ENCODE data around the gene CASKIN1.
"Not testable (repeated sequence)": the region's sequence is repeated elsewhere in the genome, so short reads cannot be mapped to it uniquely, and the experiment has no call there.

CASKIN1 gene

DNA sequence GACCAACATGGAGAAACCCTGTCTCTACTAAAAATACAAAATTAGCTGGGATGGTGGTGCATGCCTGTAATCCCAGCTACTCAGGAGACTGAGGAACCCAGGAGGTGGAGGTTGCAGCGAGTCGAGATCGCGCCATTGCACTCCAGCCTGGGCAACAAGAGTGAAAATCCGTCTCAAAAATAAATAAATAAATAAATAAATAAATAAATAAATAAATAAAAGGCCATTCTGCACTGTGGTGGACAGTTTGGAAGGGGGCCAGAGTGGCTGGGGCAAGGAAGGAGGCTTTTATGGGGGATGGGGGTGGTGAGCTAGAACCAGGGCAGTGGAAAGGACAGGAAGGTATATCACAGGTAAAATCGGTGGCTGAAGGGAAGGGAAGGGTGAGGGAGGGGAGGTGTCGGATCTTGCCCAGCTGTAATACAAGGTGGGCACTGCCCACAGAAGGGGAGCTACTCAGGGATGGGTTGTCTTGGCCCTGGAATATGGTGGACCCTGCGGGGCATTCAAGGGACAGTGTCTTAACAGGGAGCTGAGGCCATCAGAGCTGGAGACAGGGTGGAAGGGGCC lies 6.8 kb upstream of the CASKIN1 start:
- H4K91ac ChIP-seq (ENCODE audit: low read depth, low read length, poor library complexity); H3K4me3 ChIP-seq (ENCODE audit: low read length in 2 of 2); H3K9me3 ChIP-seq (replicated peaks in 1 of 2; ENCODE audit: control insufficient read depth in 2 of 2, insufficient read depth in 1 of 2, low read depth in 1 of 2, low read length in 2 of 2); H3K4ac ChIP-seq (ENCODE audit: low read length); H3K14ac ChIP-seq (ENCODE audit: low read length); H3K9ac ChIP-seq (ENCODE audit: low read depth, low read length, poor library complexity); H3K18ac ChIP-seq (ENCODE audit: low read length); H3K4me2 ChIP-seq (ENCODE audit: insufficient read depth, low read length, poor library complexity, severe bottlenecking); H2BK120ac ChIP-seq (ENCODE audit: low read depth, low read length); H4K8ac ChIP-seq (ENCODE audit: low read depth, low read length); H3K4me1 ChIP-seq (ENCODE audit: control insufficient read depth in 2 of 2, insufficient read depth in 1 of 2, low read depth in 1 of 2, low read length in 2 of 2); H2AK5ac ChIP-seq (ENCODE audit: low read depth, low read length); H2AFZ ChIP-seq (ENCODE audit: low read length); H3K23ac ChIP-seq (ENCODE audit: low read depth, low read length, poor library complexity); H2BK12ac ChIP-seq (ENCODE audit: low read length); DNase-seq (ENCODE audit: low spot score); H3K27ac ChIP-seq (replicated peaks; ENCODE audit: low read length); H2BK5ac ChIP-seq (ENCODE audit: low read length): not testable (repeated sequence)
- WGBS, 2 donors (ENCODE audit: extremely low coverage in 2 of 2, insufficient read length in 2 of 2, insufficient replicate concordance in 1 of 2), result no CpG with 5 or more reads among the region's 8 CpGs
- peak overlapping the region; percentile 5 for H2BK15ac ChIP-seq (ENCODE audit: low read length)
- H3K79me1 ChIP-seq (ENCODE audit: low read depth, low read length), result peaks cover 16% of the 10 kb centered on the region
- peaks cover 19 to 21% of the 10 kb centered on the region in 2 donors for H3K36me3 ChIP-seq (replicated peaks in 1 of 2; ENCODE audit: control insufficient read depth in 2 of 2, insufficient read depth in 2 of 2, low read length in 2 of 2)
- H3K27me3 ChIP-seq (ENCODE audit: control insufficient read depth in 3 of 3, insufficient read depth in 3 of 3, low read depth in 1 of 3, low read length in 3 of 3), result peaks cover 0 to 16% (median 8%) of the 10 kb centered on the region in 3 experiments

DNA sequence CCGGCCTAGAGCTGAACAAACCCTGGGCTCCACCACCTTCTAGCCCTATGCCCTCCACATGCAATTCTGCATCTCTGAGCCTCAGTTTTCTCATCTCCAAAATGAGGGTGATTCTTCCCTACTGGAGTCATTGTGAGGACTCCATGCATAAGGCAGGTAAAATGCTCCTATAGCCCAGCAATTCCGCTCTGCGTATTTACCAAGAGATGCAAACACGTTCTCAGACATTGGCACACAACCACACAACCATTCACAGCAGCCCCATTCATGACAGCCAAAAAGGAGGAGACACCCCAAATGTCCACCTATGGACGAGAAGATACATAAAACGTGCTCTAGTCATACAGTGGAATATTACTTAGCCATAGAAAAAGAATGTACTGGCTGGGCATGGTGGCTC lies 3.9 kb upstream of the CASKIN1 start:
- no peak overlapping the region for H3K4me3 ChIP-seq (ENCODE audit: low read length in 2 of 2)
- H2BK15ac ChIP-seq (ENCODE audit: low read length), result no peak overlapping the region
- H2BK5ac ChIP-seq (ENCODE audit: low read length), result no peak overlapping the region
- H3K27ac ChIP-seq (replicated peaks; ENCODE audit: low read length), result no peak overlapping the region
- H2AK5ac ChIP-seq (ENCODE audit: low read depth, low read length), result peak overlapping the region; percentile 37
- H3K36me3 ChIP-seq (replicated peaks in 1 of 2; ENCODE audit: control insufficient read depth in 2 of 2, insufficient read depth in 2 of 2, low read length in 2 of 2), result no peaks in the 10 kb centered on the region
- H3K4ac ChIP-seq (ENCODE audit: low read length), result no peak overlapping the region
- H2AFZ ChIP-seq (ENCODE audit: low read length), result no peak overlapping the region
- H3K23ac ChIP-seq (ENCODE audit: low read depth, low read length, poor library complexity), result no peak overlapping the region
- no peak overlapping the region for H3K9ac ChIP-seq (ENCODE audit: low read depth, low read length, poor library complexity)
- DNase-seq (ENCODE audit: low spot score), result no peak
- no peak overlapping the region for H3K18ac ChIP-seq (ENCODE audit: low read length)
- H2BK120ac ChIP-seq (ENCODE audit: low read depth, low read length), result no peak overlapping the region
- peaks cover 6 to 9% of the 10 kb centered on the region in 2 donors for H3K4me1 ChIP-seq (ENCODE audit: control insufficient read depth in 2 of 2, insufficient read depth in 1 of 2, low read depth in 1 of 2, low read length in 2 of 2)
- H2BK12ac ChIP-seq (ENCODE audit: low read length), result no peak overlapping the region
- no peak overlapping the region for H4K8ac ChIP-seq (ENCODE audit: low read depth, low read length)
- H3K27me3 ChIP-seq (ENCODE audit: control insufficient read depth in 3 of 3, insufficient read depth in 3 of 3, low read depth in 1 of 3, low read length in 3 of 3), result peaks cover 2 to 23% (median 23%) of the 10 kb centered on the region in 3 experiments
- H3K14ac ChIP-seq (ENCODE audit: low read length), result no peak overlapping the region
- WGBS, 2 donors (ENCODE audit: extremely low coverage in 2 of 2, insufficient read length in 2 of 2, insufficient replicate concordance in 1 of 2), result no CpG with 5 or more reads among the region's 6 CpGs
- H3K9me3 ChIP-seq (replicated peaks in 1 of 2; ENCODE audit: control insufficient read depth in 2 of 2, insufficient read depth in 1 of 2, low read depth in 1 of 2, low read length in 2 of 2), result peaks cover 0 to 6% of the 10 kb centered on the region in 2 donors
- no peak overlapping the region for H3K4me2 ChIP-seq (ENCODE audit: insufficient read depth, low read length, poor library complexity, severe bottlenecking)
- H4K91ac ChIP-seq (ENCODE audit: low read depth, low read length, poor library complexity), result no peak overlapping the region
- H3K79me1 ChIP-seq (ENCODE audit: low read depth, low read length), result no peaks in the 10 kb centered on the region

DNA sequence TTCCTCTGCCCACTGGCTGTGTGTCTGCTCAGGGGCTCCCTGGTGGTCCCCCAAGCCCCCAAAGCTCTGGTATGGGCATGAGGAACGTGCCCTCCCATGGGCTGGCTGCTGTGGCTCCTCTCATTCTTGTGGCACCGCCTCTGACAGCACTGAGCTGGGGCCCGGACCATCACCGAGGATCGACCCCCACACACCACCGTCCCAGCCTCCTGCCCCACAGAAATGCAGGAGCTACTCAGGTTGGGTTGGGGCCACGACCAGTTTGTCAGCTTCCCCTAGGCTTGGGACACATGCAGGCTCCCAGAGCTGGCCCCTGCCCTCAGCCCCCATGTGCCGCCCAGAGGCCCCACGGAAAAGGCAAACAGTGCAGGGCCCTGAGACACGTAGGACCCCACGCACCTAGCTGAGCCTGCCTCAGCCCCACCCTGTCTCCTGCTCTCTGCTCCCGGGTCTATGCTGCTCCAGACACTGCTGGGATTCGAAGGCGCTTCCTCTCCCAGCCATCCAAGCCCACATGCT lies 3.3 kb upstream of the CASKIN1 start:
- no peak overlapping the region for H3K14ac ChIP-seq (ENCODE audit: low read length)
- H4K91ac ChIP-seq (ENCODE audit: low read depth, low read length, poor library complexity), result no peak overlapping the region
- no peak overlapping the region for H3K9ac ChIP-seq (ENCODE audit: low read depth, low read length, poor library complexity)
- no peak overlapping the region for H2BK5ac ChIP-seq (ENCODE audit: low read length)
- peak overlapping the region; percentile 10 for H3K23ac ChIP-seq (ENCODE audit: low read depth, low read length, poor library complexity)
- no peak overlapping the region for H3K4ac ChIP-seq (ENCODE audit: low read length)
- H3K9me3 ChIP-seq (replicated peaks in 1 of 2; ENCODE audit: control insufficient read depth in 2 of 2, insufficient read depth in 1 of 2, low read depth in 1 of 2, low read length in 2 of 2), result peaks cover 0 to 6% of the 10 kb centered on the region in 2 donors
- no CpG with 5 or more reads among the region's 14 CpGs for WGBS, 2 donors (ENCODE audit: extremely low coverage in 2 of 2, insufficient read length in 2 of 2, insufficient replicate concordance in 1 of 2)
- no peak overlapping the region for H3K4me3 ChIP-seq (ENCODE audit: low read length in 2 of 2)
- peaks cover 2 to 30% (median 23%) of the 10 kb centered on the region in 3 experiments for H3K27me3 ChIP-seq (ENCODE audit: control insufficient read depth in 3 of 3, insufficient read depth in 3 of 3, low read depth in 1 of 3, low read length in 3 of 3)
- peak overlapping the region; percentile 43 for H2BK15ac ChIP-seq (ENCODE audit: low read length)
- no peak for DNase-seq (ENCODE audit: low spot score)
- H2AFZ ChIP-seq (ENCODE audit: low read length), result no peak overlapping the region
- no peak overlapping the region for H2BK120ac ChIP-seq (ENCODE audit: low read depth, low read length)
- no peak overlapping the region for H4K8ac ChIP-seq (ENCODE audit: low read depth, low read length)
- H3K27ac ChIP-seq (replicated peaks; ENCODE audit: low read length), result no peak overlapping the region
- no peak overlapping the region for H2BK12ac ChIP-seq (ENCODE audit: low read length)
- H3K18ac ChIP-seq (ENCODE audit: low read length), result no peak overlapping the region
- H3K79me1 ChIP-seq (ENCODE audit: low read depth, low read length), result no peaks in the 10 kb centered on the region
- H3K4me2 ChIP-seq (ENCODE audit: insufficient read depth, low read length, poor library complexity, severe bottlenecking), result no peak overlapping the region
- H2AK5ac ChIP-seq (ENCODE audit: low read depth, low read length), result peak overlapping the region; percentile 60
- no peaks in the 10 kb centered on the region for H3K36me3 ChIP-seq (replicated peaks in 1 of 2; ENCODE audit: control insufficient read depth in 2 of 2, insufficient read depth in 2 of 2, low read length in 2 of 2)
- peaks cover 12 to 15% of the 10 kb centered on the region in 2 donors for H3K4me1 ChIP-seq (ENCODE audit: control insufficient read depth in 2 of 2, insufficient read depth in 1 of 2, low read depth in 1 of 2, low read length in 2 of 2)

DNA sequence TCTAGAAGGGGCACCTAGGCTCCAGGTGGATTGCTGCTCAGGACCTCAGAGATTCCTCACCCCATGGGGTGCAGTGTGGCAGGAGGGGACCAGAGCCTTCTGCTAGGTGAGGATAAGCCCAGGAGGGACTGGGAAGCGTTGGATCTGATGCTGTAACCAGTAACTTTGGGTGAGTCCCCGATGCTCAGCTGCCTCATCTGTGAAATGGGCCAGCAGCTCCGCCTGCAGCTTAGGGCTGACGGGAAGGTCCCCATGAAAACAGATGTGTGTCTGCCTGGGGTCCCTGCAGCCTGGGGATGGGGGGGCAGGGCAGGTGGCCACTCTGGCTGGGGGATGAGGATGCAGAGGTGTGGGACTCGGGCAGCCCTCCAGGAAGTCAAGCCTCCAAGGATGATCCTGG lies 2.7 kb upstream of the CASKIN1 start:
- no peak overlapping the region for H2BK120ac ChIP-seq (ENCODE audit: low read depth, low read length)
- no peak for DNase-seq (ENCODE audit: low spot score)
- H2AK5ac ChIP-seq (ENCODE audit: low read depth, low read length), result peak overlapping the region; percentile 60
- no peak overlapping the region for H2BK12ac ChIP-seq (ENCODE audit: low read length)
- no peak overlapping the region for H3K27ac ChIP-seq (replicated peaks; ENCODE audit: low read length)
- no peak overlapping the region for H2BK5ac ChIP-seq (ENCODE audit: low read length)
- no peak overlapping the region for H3K18ac ChIP-seq (ENCODE audit: low read length)
- no peak overlapping the region for H3K4ac ChIP-seq (ENCODE audit: low read length)
- peak overlapping the region; percentile 43 for H2BK15ac ChIP-seq (ENCODE audit: low read length)
- H3K79me1 ChIP-seq (ENCODE audit: low read depth, low read length), result no peaks in the 10 kb centered on the region
- no peaks in the 10 kb centered on the region for H3K36me3 ChIP-seq (replicated peaks in 1 of 2; ENCODE audit: control insufficient read depth in 2 of 2, insufficient read depth in 2 of 2, low read length in 2 of 2)
- peaks cover 2 to 30% (median 23%) of the 10 kb centered on the region in 3 experiments for H3K27me3 ChIP-seq (ENCODE audit: control insufficient read depth in 3 of 3, insufficient read depth in 3 of 3, low read depth in 1 of 3, low read length in 3 of 3)
- peaks cover 10 to 21% of the 10 kb centered on the region in 2 donors for H3K4me1 ChIP-seq (ENCODE audit: control insufficient read depth in 2 of 2, insufficient read depth in 1 of 2, low read depth in 1 of 2, low read length in 2 of 2)
- H3K9ac ChIP-seq (ENCODE audit: low read depth, low read length, poor library complexity), result no peak overlapping the region
- H3K4me2 ChIP-seq (ENCODE audit: insufficient read depth, low read length, poor library complexity, severe bottlenecking), result no peak overlapping the region
- H4K8ac ChIP-seq (ENCODE audit: low read depth, low read length), result no peak overlapping the region
- no peak overlapping the region for H2AFZ ChIP-seq (ENCODE audit: low read length)
- WGBS, 2 donors (ENCODE audit: extremely low coverage in 2 of 2, insufficient read length in 2 of 2, insufficient replicate concordance in 1 of 2), result no CpG with 5 or more reads among the region's 5 CpGs
- H4K91ac ChIP-seq (ENCODE audit: low read depth, low read length, poor library complexity), result no peak overlapping the region
- H3K4me3 ChIP-seq (ENCODE audit: low read length in 2 of 2), result no peak overlapping the region
- peak overlapping the region; percentile 10 for H3K23ac ChIP-seq (ENCODE audit: low read depth, low read length, poor library complexity)
- peaks cover 0 to 6% of the 10 kb centered on the region in 2 donors for H3K9me3 ChIP-seq (replicated peaks in 1 of 2; ENCODE audit: control insufficient read depth in 2 of 2, insufficient read depth in 1 of 2, low read depth in 1 of 2, low read length in 2 of 2)
- H3K14ac ChIP-seq (ENCODE audit: low read length), result no peak overlapping the region

Measured in neuronal stem cell (in vitro differentiated cells).